CD4-positive, alpha-beta T cell treated with Interleukin-6 for 4 hours (primary cell): ENCODE data around the gene KCNIP4.

ENCODE experiments used
- DNase-seq: peaks from one replicate; pipeline ENCODE4 v3.0.0-alpha.2; 2020; ENCODE audit warnings: mixed read lengths

The KCNIP4 gene

GRCh38 chr4:21320034-21320433, 628.5 kb downstream of the KCNIP4 start:
- no peak for DNase-seq

GRCh38 chr4:21307709-21308108, 640.9 kb downstream of the KCNIP4 start:
- DNase-seq: no peak

GRCh38 chr4:21304540-21304887, 644.1 kb downstream of the KCNIP4 start:
- DNase-seq: no peak

- no peak for DNase-seq
Measured at GRCh38 chr4:21290562-21290961, 658.0 kb downstream of the KCNIP4 start.

- no peak for DNase-seq
Measured at GRCh38 chr4:21276046-21276445, 672.5 kb downstream of the KCNIP4 start.

GRCh38 chr4:21271439-21272052, 677.0 kb downstream of the KCNIP4 start:
- DNase-seq: no peak

- DNase-seq: no peak
Measured at GRCh38 chr4:21248331-21248730, 700.2 kb downstream of the KCNIP4 start.

GRCh38 chr4:21242163-21242562, 706.4 kb downstream of the KCNIP4 start:
- DNase-seq: no peak

- no peak for DNase-seq
Measured at GRCh38 chr4:21226637-21227538, 721.7 kb downstream of the KCNIP4 start.

- DNase-seq: no peak
Measured at GRCh38 chr4:21211846-21212245, 736.7 kb downstream of the KCNIP4 start.

GRCh38 chr4:21209860-21210259, 738.7 kb downstream of the KCNIP4 start:
- no peak for DNase-seq

GRCh38 chr4:21205821-21206531, 742.6 kb downstream of the KCNIP4 start:
- DNase-seq: no peak

GRCh38 chr4:21203416-21203815, 745.2 kb downstream of the KCNIP4 start:
- DNase-seq: no peak

GRCh38 chr4:21202959-21203358, 745.6 kb downstream of the KCNIP4 start:
- DNase-seq: no peak

GRCh38 chr4:21198683-21199082, 749.9 kb downstream of the KCNIP4 start:
- DNase-seq: no peak

- no peak for DNase-seq
Measured at GRCh38 chr4:21195682-21196081, 752.9 kb downstream of the KCNIP4 start.

- no peak for DNase-seq
Measured at GRCh38 chr4:21192367-21192766, 756.2 kb downstream of the KCNIP4 start.

GRCh38 chr4:21191317-21191716, 757.3 kb downstream of the KCNIP4 start:
- no peak for DNase-seq

- DNase-seq: no peak
Measured at GRCh38 chr4:21184788-21185187, 763.8 kb downstream of the KCNIP4 start.

- no peak for DNase-seq
Measured at GRCh38 chr4:21181716-21182115, 766.9 kb downstream of the KCNIP4 start.

GRCh38 chr4:21177871-21178270, 770.7 kb downstream of the KCNIP4 start:
- no peak for DNase-seq

GRCh38 chr4:21177092-21177491, 771.5 kb downstream of the KCNIP4 start:
- DNase-seq: no peak

GRCh38 chr4:21167711-21168110, 780.9 kb downstream of the KCNIP4 start:
- DNase-seq: no peak

- DNase-seq: no peak
Measured at GRCh38 chr4:21155367-21155766, 793.2 kb downstream of the KCNIP4 start.
